Measurements from ENCODE around the gene GIGYF1.
"Not testable (repeated sequence)": the region's sequence is repeated elsewhere in the genome, so short reads cannot be mapped to it uniquely, and the experiment has no call there.

GIGYF1 gene, protein sequence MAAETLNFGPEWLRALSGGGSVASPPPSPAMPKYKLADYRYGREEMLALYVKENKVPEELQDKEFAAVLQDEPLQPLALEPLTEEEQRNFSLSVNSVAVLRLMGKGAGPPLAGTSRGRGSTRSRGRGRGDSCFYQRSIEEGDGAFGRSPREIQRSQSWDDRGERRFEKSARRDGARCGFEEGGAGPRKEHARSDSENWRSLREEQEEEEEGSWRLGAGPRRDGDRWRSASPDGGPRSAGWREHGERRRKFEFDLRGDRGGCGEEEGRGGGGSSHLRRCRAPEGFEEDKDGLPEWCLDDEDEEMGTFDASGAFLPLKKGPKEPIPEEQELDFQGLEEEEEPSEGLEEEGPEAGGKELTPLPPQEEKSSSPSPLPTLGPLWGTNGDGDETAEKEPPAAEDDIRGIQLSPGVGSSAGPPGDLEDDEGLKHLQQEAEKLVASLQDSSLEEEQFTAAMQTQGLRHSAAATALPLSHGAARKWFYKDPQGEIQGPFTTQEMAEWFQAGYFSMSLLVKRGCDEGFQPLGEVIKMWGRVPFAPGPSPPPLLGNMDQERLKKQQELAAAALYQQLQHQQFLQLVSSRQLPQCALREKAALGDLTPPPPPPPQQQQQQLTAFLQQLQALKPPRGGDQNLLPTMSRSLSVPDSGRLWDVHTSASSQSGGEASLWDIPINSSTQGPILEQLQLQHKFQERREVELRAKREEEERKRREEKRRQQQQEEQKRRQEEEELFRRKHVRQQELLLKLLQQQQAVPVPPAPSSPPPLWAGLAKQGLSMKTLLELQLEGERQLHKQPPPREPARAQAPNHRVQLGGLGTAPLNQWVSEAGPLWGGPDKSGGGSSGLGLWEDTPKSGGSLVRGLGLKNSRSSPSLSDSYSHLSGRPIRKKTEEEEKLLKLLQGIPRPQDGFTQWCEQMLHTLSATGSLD (N-terminal part only)

GRCh38 chr7:100694098-100694745 is at the start of gene GIGYF1:
Gene GIGYF1 (minus strand): TSS chr7:100694250. CDS start chr7:100688238, 6,012 bp downstream.
- DNase-seq: peak; percentile 51

- DNase-seq: no peak
Observed at GRCh38 chr7:100739934-100740333, 45.9 kb upstream of the GIGYF1 start.

DNA sequence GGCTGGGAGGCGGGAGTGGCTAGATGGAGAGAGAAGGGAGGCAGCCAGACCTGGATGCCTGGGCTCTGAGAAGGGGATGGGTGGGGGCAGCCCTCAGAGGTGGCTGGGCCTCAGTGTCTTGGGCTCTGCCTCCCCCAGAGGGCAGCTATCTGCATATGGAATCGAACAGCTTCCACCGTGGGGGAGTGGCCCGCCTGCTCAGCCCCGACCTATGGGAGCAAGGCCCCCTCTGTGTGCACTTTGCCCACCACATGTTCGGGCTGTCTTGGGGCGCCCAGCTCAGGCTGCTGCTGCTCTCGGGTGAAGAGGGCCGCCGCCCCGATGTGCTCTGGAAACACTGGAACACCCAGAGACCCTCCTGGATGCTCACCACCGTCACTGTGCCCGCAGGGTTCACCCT is 42.6 kb upstream of the GIGYF1 start:
- DNase-seq: no peak

- DNase-seq: no peak
Observed at GRCh38 chr7:100735730-100736129, 41.7 kb upstream of the GIGYF1 start.

DNA sequence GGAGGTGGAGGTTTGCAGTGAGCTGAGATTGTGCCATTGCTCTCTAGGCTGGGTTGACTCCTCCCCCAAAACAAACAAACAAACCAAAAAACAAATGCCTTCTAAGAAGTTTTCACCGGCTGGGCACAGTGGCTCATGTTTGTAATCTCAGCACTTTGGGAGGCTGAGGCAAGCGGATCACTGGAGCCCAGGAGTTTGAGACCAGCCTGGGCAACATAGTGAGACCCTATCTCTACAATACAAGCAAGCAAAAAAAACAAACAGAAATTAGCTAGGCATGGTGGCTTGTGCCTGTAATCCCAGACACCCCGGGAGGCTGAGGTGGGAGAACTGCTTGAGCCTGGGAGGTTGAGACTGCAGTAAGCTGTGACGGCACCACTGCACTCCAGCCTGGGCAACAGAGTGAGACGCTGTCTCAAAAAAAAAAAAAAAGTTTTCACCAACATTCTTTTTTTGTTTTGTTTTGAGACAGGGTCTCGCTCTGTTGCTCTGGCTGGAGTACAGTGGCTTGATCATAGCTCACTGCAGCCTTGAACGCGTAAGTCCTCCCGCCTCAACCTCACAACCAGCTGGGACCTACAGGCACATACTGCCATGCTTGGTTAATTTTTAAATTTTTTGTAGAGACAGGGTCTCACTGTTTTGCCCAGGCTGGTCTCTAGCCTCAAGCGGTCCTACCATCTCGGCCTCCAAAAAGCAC is 38.0 kb upstream of the GIGYF1 start:
- DNase-seq: no peak

DNA sequence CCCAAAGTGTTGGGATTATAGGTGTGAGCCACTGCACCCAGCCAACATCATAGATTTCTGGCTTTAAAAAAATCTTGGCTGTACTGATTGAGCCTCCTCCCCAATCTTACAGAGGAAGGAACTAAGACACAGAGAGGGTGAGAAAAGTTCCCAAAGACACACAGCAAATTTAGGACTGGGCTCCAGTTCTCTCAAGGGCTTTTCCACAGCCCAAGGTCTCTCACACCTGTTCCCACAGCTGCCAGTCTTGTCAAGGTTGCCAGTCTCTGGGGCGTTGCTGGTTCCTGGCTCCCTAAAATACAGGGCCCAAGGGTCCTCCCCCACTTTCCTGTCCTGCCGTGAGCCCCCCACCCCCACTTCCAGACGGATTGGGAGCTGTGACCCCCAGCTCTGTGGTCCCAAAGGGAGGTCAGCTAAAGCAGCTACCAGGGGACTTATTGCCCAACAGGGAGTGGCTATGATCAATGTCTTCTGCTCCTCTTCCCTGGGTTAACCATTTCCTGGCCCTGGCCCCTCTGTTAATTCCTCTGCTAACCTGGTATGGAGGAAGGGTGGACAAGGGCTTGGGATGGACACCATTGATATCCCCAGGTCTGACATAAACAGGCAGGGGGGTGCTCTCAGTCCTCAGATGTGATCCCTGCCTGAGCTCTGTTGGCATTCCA is 36.2 kb upstream of the GIGYF1 start:
- no peak for DNase-seq

GRCh38 chr7:100728196-100728595 is 34.1 kb upstream of the GIGYF1 start:
- no peak for DNase-seq

DNA sequence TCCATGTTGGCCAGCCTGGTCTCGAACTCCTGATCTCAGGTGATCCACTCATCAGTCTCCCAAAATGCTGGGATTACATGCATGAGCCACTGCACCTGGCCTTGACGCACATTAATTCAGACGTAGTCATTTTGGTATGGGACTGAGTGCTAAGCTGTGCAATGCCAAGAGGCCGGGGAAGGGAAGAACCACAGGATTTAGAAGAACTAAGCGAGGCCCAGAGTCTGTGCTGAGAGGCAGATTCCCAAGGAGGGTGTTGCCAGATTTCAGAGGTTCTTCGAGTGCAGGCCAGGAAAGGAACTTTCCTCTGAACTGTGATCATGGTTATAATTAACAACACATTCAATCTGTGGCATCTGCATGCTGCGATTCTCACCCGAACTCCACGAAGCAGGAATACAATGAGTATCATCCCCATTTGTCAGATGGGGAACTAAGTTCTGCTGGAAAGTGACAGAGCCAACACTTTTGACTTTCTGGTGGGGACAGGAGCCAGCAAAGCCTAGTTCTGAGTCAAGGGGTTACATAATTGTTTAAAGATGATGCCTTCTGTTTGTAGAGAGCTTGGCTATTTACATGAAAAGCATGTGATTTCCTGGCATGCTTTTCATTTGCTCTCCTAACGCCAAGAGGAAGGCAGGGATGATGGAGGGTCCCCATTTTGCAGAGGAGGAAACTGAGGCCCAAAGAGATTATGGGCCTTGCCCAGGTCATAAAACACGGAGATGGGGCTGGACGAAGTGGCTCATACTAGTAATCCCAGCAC is 33.1 kb upstream of the GIGYF1 start:
- no peak for DNase-seq

DNA sequence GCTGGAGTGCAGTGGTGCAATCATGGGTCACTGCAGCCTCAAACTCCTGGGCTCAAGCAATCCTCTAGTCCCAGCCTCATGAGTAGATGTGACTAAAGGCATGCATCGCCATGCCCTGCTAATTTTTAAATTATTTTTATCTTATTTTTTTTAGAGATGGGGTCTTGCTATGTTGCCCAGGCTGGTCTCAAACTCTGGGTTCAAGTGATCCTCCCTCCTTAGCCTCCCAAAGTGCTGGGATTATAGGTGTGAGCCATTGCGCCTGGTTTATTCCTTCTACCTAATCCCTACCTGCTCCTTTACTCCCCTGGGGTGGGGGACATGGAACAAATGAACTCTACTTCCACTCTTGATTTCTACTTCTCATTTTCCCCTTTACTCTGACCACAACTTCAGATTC is 30.3 kb upstream of the GIGYF1 start:
- not testable (repeated sequence) for DNase-seq

- DNase-seq: no peak
Observed at GRCh38 chr7:100723732-100724275, 29.8 kb upstream of the GIGYF1 start.

- no peak for DNase-seq
Observed at GRCh38 chr7:100722480-100723212, 28.6 kb upstream of the GIGYF1 start.

DNA sequence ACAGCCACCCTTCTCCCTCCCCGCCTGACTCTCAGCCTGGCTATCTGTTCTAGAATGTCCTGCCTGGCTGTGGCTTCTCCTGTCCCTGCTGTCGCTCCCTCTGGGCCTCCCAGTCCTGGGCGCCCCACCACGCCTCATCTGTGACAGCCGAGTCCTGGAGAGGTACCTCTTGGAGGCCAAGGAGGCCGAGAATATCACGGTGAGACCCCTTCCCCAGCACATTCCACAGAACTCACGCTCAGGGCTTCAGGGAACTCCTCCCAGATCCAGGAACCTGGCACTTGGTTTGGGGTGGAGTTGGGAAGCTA is 27.4 kb upstream of the GIGYF1 start:
- no peak for DNase-seq

GRCh38 chr7:100720671-100721504 is 26.8 kb upstream of the GIGYF1 start:
- DNase-seq: no peak

GRCh38 chr7:100720279-100720670 is 26.2 kb upstream of the GIGYF1 start, which contains the start of gene EPO:
Gene EPO (plus strand): TSS chr7:100720468. CDS start chr7:100720981, 513 bp downstream.
- no peak for DNase-seq

DNA sequence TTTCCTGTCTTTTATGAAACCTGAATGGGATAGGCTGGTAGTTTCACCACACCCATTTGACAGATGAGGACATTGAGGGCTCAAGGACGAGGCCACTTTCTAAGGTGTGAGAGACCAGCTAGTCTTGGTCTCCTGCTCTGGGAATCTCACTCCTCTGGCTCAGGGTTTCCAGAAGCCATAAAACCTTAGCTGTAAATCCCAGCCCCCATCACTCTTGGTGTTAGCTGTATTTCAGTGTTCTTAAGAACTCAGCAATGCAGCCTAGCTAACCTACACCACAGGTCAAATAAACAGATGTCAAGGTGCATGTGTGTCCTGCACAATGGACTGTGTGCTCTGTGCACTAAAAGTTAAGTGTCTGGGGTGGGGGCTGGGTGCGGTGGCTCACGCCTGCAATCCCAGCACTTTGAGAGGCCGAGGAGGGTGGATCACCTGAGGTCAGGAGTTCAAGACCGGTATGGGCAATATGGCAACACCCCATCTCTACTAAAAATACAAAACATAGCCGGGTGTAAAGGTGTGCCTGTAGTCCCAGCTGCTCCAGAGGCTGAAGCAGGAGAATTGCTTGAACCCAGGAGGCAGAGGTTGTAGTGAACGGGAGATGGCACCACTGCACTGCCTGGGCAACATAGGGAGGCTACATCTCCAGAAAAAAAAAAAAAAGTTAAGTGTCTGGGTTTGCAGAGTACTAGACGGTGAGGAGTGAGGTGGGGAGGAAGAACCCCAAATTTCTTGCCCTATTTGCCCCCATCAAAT is 25.7 kb upstream of the GIGYF1 start:
- no peak for DNase-seq

- not testable (repeated sequence) for DNase-seq
Observed at GRCh38 chr7:100717073-100717472, 23.0 kb upstream of the GIGYF1 start.

DNA sequence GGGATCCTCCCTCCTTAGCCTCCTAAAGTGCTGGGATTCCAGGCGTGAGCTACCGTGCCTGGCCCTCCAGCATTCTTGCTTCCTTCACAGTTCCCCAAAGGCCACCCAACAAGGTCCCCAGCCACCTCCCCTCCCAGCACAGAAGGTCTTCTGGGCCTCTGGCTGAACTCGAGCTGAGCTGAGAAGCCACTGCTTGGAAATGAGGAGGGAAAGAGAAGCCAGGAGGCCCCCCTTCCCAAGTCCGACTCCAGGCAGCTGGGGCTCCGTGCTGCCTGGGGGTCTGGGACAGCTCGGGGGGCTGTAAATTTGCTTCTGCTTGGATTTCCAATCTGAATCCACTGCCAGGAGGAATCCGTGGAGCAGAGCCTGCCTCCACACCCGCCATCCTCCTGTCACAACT is 20.7 kb upstream of the GIGYF1 start:
- DNase-seq: no peak

- no peak for DNase-seq
Observed at GRCh38 chr7:100711369-100711768, 17.3 kb upstream of the GIGYF1 start.

GRCh38 chr7:100710452-100710851 is 16.4 kb upstream of the GIGYF1 start:
- no peak for DNase-seq

Measured in NCI-H1092 treated with DMSO at 0.1 percent for 48 hours (cell line).